Gastrocnemius medialis (tissue), 4 donors: ENCODE data around the gene AOC2. TPM values are rescaled to one million over a fixed set of nuclear protein-coding genes. Genes with fewer than 3 reads are reported as not detected.
"Not testable (repeated sequence)": the region's sequence is repeated elsewhere in the genome, so short reads cannot be mapped to it uniquely, and the experiment has no call there.

Experiments used
- ATAC-seq, 2 donors: fragments of 150-250 bp; one replicate each; pipeline ENCODE4 v1.9.1; 2016
- DNase-seq, 2 donors: peaks; one replicate each; pipeline ENCODE4 v3.0.0-alpha.2; 2019
- H3K27ac ChIP-seq, 4 donors: fragments of 200-600 bp; sonication (generic); 1 replicate in 1 of 4; 2 replicates in 3 of 4; pipeline ENCODE4 v1.5.1; 2016 to 2018; ENCODE audit warnings: mild to moderate bottlenecking in 2 of 4, moderate library complexity in 1 of 4
- H3K27me3 ChIP-seq, 3 donors: fragments of 200-600 bp; sonication (generic) in 2 of 3; 1 replicate in 1 of 3; 2 replicates in 2 of 3; pipeline versions ENCODE4 v1.5.1 to v1.6.0; 2016 to 2019; ENCODE audit warnings: mild to moderate bottlenecking in 1 of 3, moderate library complexity in 1 of 3
- H3K36me3 ChIP-seq, 2 donors: fragments of 200-600 bp; sonication (generic) in 1 of 2; one replicate each; pipeline ENCODE4 v1.5.1; 2017 to 2018
- H3K4me1 ChIP-seq, 2 donors: fragments of 200-600 bp; sonication (generic) in 1 of 2; one replicate each; pipeline ENCODE4 v1.5.1; 2016 to 2017; ENCODE audit warnings: mild to moderate bottlenecking in 2 of 2
- H3K4me3 ChIP-seq, 4 donors: fragments of 200-600 bp; sonication (generic) in 3 of 4; 1 replicate in 1 of 4; 2 replicates in 3 of 4; pipeline ENCODE4 v1.5.1; 2016 to 2019; ENCODE audit warnings: mild to moderate bottlenecking in 2 of 4
- H3K9me3 ChIP-seq, 3 donors: fragments of 200-600 bp; sonication (generic) in 2 of 3; 1 replicate in 1 of 3; 2 replicates in 2 of 3; pipeline ENCODE4 v1.5.1; 2016 to 2019
- CTCF ChIP-seq, 5 experiments: fragments of 450-650 bp in 3 of 5; fragments of 200-600 bp in 2 of 5; sonication (generic) in 2 of 5; IDR thresholded peaks in 4 of 5; conservative IDR thresholded peaks in 1 of 5; 1 replicate in 4 of 5; 2 replicates in 1 of 5; pipeline ENCODE4 v1.5.1; 2016 to 2019; ENCODE audit warnings: antibody characterized with exemption in 5 of 5, mild to moderate bottlenecking in 3 of 5, moderate library complexity in 3 of 5
- POLR2A ChIP-seq, 2 donors: fragments of 450-650 bp; IDR thresholded peaks; one replicate each; pipeline ENCODE4 v1.6.1; 2017; ENCODE audit warnings: antibody characterized with exemption in 2 of 2, mild to moderate bottlenecking in 2 of 2, moderate library complexity in 2 of 2
- in situ Hi-C, 4 donors: fragments of 200-750 bp; cut with MboI; loops; one replicate each; pipeline versions ENCODE4 v1.15.0 to v1.8.0; 2017; ENCODE audit warnings: low sequenced_read_pairs in 4 of 4
- intact Hi-C: fragments of 100-400 bp; cut with DNase I; formaldehyde crosslinking; loops from one replicate; pipeline ENCODE4 v1.15.1; 2023; ENCODE audit warnings: low total_unique reads
- total RNA-seq, 4 donors: library from RNA; depleted of rRNA; stranded (reverse); fragments of >200 nt; gene quantifications; one replicate each; pipeline versions ENCODE4 v1.1.0 to v1.2.3, GENCODE V29; 2016

AOC2 gene
- total RNA-seq, 4 donors from 2014 or later, result 0.81 to 1.2 (median 1.0) TPM

- no peak overlapping the region for H3K4me3 ChIP-seq
- in situ Hi-C loops, result loop anchor here in 1 of 4 donors (10.0 kb wide), 1 partner anchor 75 kb away; no protein-coding TSS in a partner anchor
- no peak overlapping the region for H3K27ac ChIP-seq
- peaks cover 0 to 11% of the 10 kb centered on the region in 2 donors for H3K36me3 ChIP-seq
- DNase-seq, result no peak
- peaks cover 0 to 14% (median 0%) of the 10 kb centered on the region in 3 donors for H3K27me3 ChIP-seq
- intact Hi-C loops, result no loop called here
- ATAC-seq, result no peak
- peaks cover 0 to 6% of the 10 kb centered on the region in 2 donors for H3K4me1 ChIP-seq
- H3K9me3 ChIP-seq, result no peaks in the 10 kb centered on the region
- TF ChIP-seq POLR2A (IDR thresholded peaks at IDR 0.05) (no peak), CTCF (IDR thresholded peaks at IDR 0.05 in 4 of 5, conservative IDR thresholded peaks at IDR 0.05 in 1 of 5) (no peak)
These were observed 5.2 kb downstream of the AOC2 start for GRCh38 chr17:42849451-42850181.

DNA sequence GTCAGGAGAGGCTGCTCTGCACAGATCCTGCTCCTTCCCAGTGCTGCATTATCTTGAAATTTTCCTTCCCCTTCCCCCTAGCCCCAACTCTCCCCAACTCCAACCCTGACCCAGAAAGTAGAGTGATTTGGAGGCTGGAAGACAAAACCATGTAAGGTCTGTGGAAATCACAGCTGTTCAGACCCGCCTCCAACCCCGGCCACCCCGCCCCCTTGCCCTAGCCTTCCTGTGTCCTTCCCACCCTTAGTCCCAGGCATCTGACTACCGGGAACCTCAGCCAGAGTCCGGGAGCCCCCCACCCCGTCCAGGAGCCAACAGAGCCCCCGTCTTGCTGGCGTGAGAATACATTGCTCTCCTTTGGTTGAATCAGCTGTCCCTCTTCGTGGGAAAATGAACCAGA, 6.6 kb downstream of the AOC2 start, which contains the start of gene AOC3:
TSS of gene AOC3 (plus strand) at position 246 of the 400 bp plus-strand sequence. CDS start at position 391, 145 bp downstream.
- H3K4me1 ChIP-seq, result peaks cover 0 to 6% of the 10 kb centered on the region in 2 donors
- ATAC-seq (peak in 1 of 2 donors; percentile 16), DNase-seq (no peak)
- H3K27ac ChIP-seq, result peak within 1 kb of the TSS in 3 of 4 donors; percentile 64 to 72 (median 64)
- in situ Hi-C loops, result no loop called here
- H3K36me3 ChIP-seq, result no peaks in the 10 kb centered on the region
- intact Hi-C loops, result no loop called here
- H3K4me3 ChIP-seq, result peak within 1 kb of the TSS in 3 of 4 donors; percentile 26 to 45 (median 43)
- H3K27me3 ChIP-seq, result peaks cover 0 to 14% (median 0%) of the 10 kb centered on the region in 3 donors
- H3K9me3 ChIP-seq, result no peaks in the 10 kb centered on the region
- TF ChIP-seq CTCF (IDR thresholded peaks at IDR 0.05 in 4 of 5, conservative IDR thresholded peaks at IDR 0.05 in 1 of 5) (no peak), POLR2A (IDR thresholded peaks at IDR 0.05) (no peak)

- DNase-seq, ATAC-seq, in situ Hi-C loops, H3K36me3 ChIP-seq, intact Hi-C loops, H3K4me1 ChIP-seq, H3K9me3 ChIP-seq: not testable (repeated sequence)
- peak overlapping the region in 3 of 4 donors; percentile 26 to 45 (median 43) for H3K4me3 ChIP-seq
- peak overlapping the region in 3 of 4 donors; percentile 64 to 72 (median 64) for H3K27ac ChIP-seq
- H3K27me3 ChIP-seq, result peaks cover 0 to 14% (median 0%) of the 10 kb centered on the region in 3 donors
These were observed 7.2 kb downstream of the AOC2 start for GRCh38 chr17:42851371-42852240.

DNA sequence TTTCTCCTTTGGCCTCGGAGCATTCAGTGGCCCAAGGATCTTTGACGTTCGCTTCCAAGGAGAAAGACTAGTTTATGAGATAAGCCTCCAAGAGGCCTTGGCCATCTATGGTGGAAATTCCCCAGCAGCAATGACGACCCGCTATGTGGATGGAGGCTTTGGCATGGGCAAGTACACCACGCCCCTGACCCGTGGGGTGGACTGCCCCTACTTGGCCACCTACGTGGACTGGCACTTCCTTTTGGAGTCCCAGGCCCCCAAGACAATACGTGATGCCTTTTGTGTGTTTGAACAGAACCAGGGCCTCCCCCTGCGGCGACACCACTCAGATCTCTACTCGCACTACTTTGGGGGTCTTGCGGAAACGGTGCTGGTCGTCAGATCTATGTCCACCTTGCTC, 8.0 kb downstream of the AOC2 start:
- no peak for DNase-seq
- TF ChIP-seq POLR2A (IDR thresholded peaks at IDR 0.05) (no peak), CTCF (IDR thresholded peaks at IDR 0.05 in 4 of 5, conservative IDR thresholded peaks at IDR 0.05 in 1 of 5) (no peak)
- H3K27me3 ChIP-seq, result peaks cover 0 to 14% (median 0%) of the 10 kb centered on the region in 3 donors
- no peaks in the 10 kb centered on the region for H3K36me3 ChIP-seq
- H3K4me3 ChIP-seq, result peak overlapping the region in 3 of 4 donors; percentile 15 to 45 (median 26)
- peak overlapping the region; percentile 56 to 64 (median 62) for H3K27ac ChIP-seq
- H3K4me1 ChIP-seq, result peaks cover 0 to 6% of the 10 kb centered on the region in 2 donors
- in situ Hi-C loops (no loop called here), intact Hi-C loops (no loop called here)
- no peaks in the 10 kb centered on the region for H3K9me3 ChIP-seq
- ATAC-seq, result no peak
